22Rv1 (cell line): ENCODE data around the gene PPM1L.

ENCODE experiments used
- ZFX ChIP-seq: fragments of 450-650 bp; IDR thresholded peaks from 2 replicates; pipeline ENCODE4 v1.6.1; 2017; ENCODE audit warnings: antibody characterized with exemption, borderline replicate concordance
- TF ChIP-seq, protein P1 (sequence below): fragments of 450-650 bp; IDR thresholded peaks from 2 replicates; pipeline ENCODE4 v1.5.1; 2017; ENCODE audit warnings: mild to moderate bottlenecking

DNA sequence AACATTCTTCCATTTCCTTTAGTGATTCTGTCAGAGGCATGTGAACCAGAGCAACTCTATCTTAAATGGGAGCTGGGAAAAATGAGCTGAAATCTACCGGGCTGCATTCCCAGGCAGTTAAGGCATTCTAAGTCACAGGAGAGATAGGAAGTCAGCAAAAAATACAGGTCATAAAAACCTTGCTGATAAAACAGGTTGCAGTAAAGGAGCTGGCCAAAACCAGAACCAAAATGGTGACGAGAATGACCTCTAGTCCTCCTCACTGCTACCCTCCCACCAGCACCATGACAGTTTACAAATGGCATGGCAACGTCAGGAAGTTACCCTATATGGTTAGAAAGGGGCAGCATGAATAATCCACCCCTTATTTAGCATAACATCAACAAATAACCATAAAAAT, 282.7 kb downstream of the PPM1L start:
- TF ChIP-seq, protein P1, sequence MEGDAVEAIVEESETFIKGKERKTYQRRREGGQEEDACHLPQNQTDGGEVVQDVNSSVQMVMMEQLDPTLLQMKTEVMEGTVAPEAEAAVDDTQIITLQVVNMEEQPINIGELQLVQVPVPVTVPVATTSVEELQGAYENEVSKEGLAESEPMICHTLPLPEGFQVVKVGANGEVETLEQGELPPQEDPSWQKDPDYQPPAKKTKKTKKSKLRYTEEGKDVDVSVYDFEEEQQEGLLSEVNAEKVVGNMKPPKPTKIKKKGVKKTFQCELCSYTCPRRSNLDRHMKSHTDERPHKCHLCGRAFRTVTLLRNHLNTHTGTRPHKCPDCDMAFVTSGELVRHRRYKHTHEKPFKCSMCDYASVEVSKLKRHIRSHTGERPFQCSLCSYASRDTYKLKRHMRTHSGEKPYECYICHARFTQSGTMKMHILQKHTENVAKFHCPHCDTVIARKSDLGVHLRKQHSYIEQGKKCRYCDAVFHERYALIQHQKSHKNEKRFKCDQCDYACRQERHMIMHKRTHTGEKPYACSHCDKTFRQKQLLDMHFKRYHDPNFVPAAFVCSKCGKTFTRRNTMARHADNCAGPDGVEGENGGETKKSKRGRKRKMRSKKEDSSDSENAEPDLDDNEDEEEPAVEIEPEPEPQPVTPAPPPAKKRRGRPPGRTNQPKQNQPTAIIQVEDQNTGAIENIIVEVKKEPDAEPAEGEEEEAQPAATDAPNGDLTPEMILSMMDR, result no peak
- no peak for TF ChIP-seq ZFX
